HCT116 (cell line): Measurements from ENCODE around the gene FHOD3.

Experiments
- CTCF ChIP-seq, 3 experiments: fragments of 200-600 bp in 1 of 3; sonication (generic) in 1 of 3; IDR thresholded peaks in 2 of 3; conservative IDR thresholded peaks in 1 of 3; 2 replicates each; pipeline ENCODE4 v1.5.1; 2012 to 2017; ENCODE audit warnings: low read depth in 2 of 3, low read length in 2 of 3, antibody characterized with exemption in 1 of 3, borderline replicate concordance in 1 of 3, control low read depth in 1 of 3, mild to moderate bottlenecking in 1 of 3, mixed read lengths in 1 of 3, mixed run types in 1 of 3, moderate library complexity in 1 of 3; ENCODE audit not compliant: insufficient read depth in 1 of 3
- EZH2 ChIP-seq: fragments of 200-600 bp; sonication (generic); IDR thresholded peaks from 2 replicates; pipeline ENCODE4 v1.6.1; 2017; ENCODE audit warnings: antibody characterized with exemption, mixed run types
- JUND ChIP-seq: IDR thresholded peaks from 2 replicates; pipeline ENCODE4 v1.6.1; 2012
- MAX ChIP-seq: IDR thresholded peaks from 2 replicates; pipeline ENCODE4 v1.6.1; 2012
- POLR2A ChIP-seq: IDR thresholded peaks from 2 replicates; pipeline ENCODE4 v1.7.0; 2011; ENCODE audit warnings: borderline replicate concordance; ENCODE audit not compliant: insufficient read depth, insufficient read length; ENCODE audit errors: extremely low read depth
- POLR2AphosphoS5 ChIP-seq: IDR thresholded peaks from 2 replicates; pipeline ENCODE4 v1.6.1; 2011; ENCODE audit warnings: mild to moderate bottlenecking, low read depth, low read length, moderate library complexity
- RAD21 ChIP-seq: IDR thresholded peaks from 2 replicates; pipeline ENCODE4 v1.6.1; 2012; ENCODE audit warnings: low read depth, mild to moderate bottlenecking
- SIN3A ChIP-seq: IDR thresholded peaks from 2 replicates; pipeline ENCODE4 v1.6.1; 2012; ENCODE audit warnings: low read depth

GRCh38 chr18:36455931-36456330 is 158.4 kb downstream of the FHOD3 start:
- TF ChIP-seq POLR2AphosphoS5 (no peak), CTCF (IDR thresholded peaks at IDR 0.05 in 2 of 3, conservative IDR thresholded peaks at IDR 0.05 in 1 of 3; ENCODE audit: borderline replicate concordance in 1 of 3, insufficient read depth in 1 of 3, low read depth in 2 of 3, low read length in 2 of 3) (no peak), MAX (no peak), RAD21 (no peak), JUND (no peak), POLR2A (no peak), EZH2 (no peak), SIN3A (no peak)
